Transverse colon (tissue), 4 donors: Measurements from ENCODE around the gene PRPF8. TPM values are rescaled to one million over a fixed set of nuclear protein-coding genes. Genes with fewer than 3 reads are reported as not detected.
A peak's percentile ranks its signal among the peaks of the same experiment; 100 is the strongest.

Experiments used
- DNase-seq: peaks from one replicate; pipeline ENCODE4 v3.0.0-alpha.2; 2019
- H3K27ac ChIP-seq, 4 donors: fragments of 200-600 bp; sonication (generic); 2 replicates each; pipeline ENCODE4 v1.5.1; 2016 to 2018; ENCODE audit warnings: inconsistent platforms in 4 of 4
- H3K27me3 ChIP-seq: fragments of 200-600 bp; sonication (generic); 2 replicates; pipeline ENCODE4 v1.5.1; 2017; ENCODE audit warnings: inconsistent platforms
- H3K36me3 ChIP-seq, 4 donors: fragments of 200-600 bp; sonication (generic); 2 replicates each; pipeline ENCODE4 v1.5.1; 2017 to 2019; ENCODE audit warnings: inconsistent platforms in 4 of 4
- H3K4me1 ChIP-seq, 4 donors: fragments of 200-600 bp; sonication (generic); 2 replicates each; pipeline ENCODE4 v1.5.1; 2017 to 2020; ENCODE audit warnings: inconsistent platforms in 4 of 4
- H3K4me3 ChIP-seq, 4 donors: fragments of 200-600 bp; sonication (generic); 1 replicate in 1 of 4; 2 replicates in 3 of 4; pipeline versions ENCODE4 v1.5.1 to v1.6.1; 2017 to 2019; ENCODE audit warnings: inconsistent platforms in 4 of 4
- H3K9me3 ChIP-seq, 2 donors: fragments of 200-600 bp; sonication (generic); 2 replicates each; pipeline ENCODE4 v1.5.1; 2017 to 2019; ENCODE audit warnings: inconsistent platforms in 2 of 2
- CTCF ChIP-seq, 5 experiments: fragments of 200-600 bp in 3 of 5; fragments of 450-650 bp in 2 of 5; sonication (generic) in 3 of 5; IDR thresholded peaks; 1 replicate in 2 of 5; 2 replicates in 3 of 5; pipeline ENCODE4 v1.5.1; 2016 to 2017; ENCODE audit warnings: antibody characterized with exemption in 5 of 5, inconsistent platforms in 3 of 5, mild to moderate bottlenecking in 2 of 5, moderate library complexity in 1 of 5
- EP300 ChIP-seq: sonication (generic); formaldehyde crosslinking; IDR thresholded peaks from one replicate; pipeline ENCODE4 v1.6.1; 2017; ENCODE audit warnings: antibody characterized with exemption, low read depth
- POLR2A ChIP-seq: fragments of 450-650 bp; IDR thresholded peaks from one replicate; pipeline ENCODE4 v1.6.1; 2016; ENCODE audit warnings: antibody characterized with exemption, mild to moderate bottlenecking, moderate library complexity
- POLR2AphosphoS5 ChIP-seq, 3 donors: sonication (generic); formaldehyde crosslinking; IDR thresholded peaks; one replicate each; pipeline ENCODE4 v1.6.1; 2016; ENCODE audit warnings: antibody characterized with exemption in 3 of 3
- WGBS, 2 donors: methylation state at CpG; one replicate each; pipeline ENCODE4 v1.1.5; 2018; ENCODE audit warnings: low coverage in 1 of 2; 5-methylcytosine and 5-hydroxymethylcytosine counted together
- in situ Hi-C, 4 donors: fragments of 200-750 bp; cut with MboI; loops; one replicate each; pipeline versions ENCODE4 v1.15.0 to v1.15.1; 2017; ENCODE audit warnings: low sequenced_read_pairs in 3 of 4, low pct_ligation_motif_present in 1 of 4, low pct_unique_long_range_greater_than_20kb in 1 of 4
- intact Hi-C: fragments of 100-400 bp; cut with DNase I; formaldehyde crosslinking; loops from one replicate; pipeline ENCODE4 v1.15.1; 2023; ENCODE audit warnings: low total_unique reads
- total RNA-seq, 4 donors: library from RNA; depleted of rRNA; stranded (reverse); fragments of >200 nt; gene quantifications; one replicate each; pipeline ENCODE4 v1.1.0, GENCODE V29; 2016

PRPF8 gene
- total RNA-seq, 4 donors from 2014 or later: 155 to 410 (median 169) TPM

DNA sequence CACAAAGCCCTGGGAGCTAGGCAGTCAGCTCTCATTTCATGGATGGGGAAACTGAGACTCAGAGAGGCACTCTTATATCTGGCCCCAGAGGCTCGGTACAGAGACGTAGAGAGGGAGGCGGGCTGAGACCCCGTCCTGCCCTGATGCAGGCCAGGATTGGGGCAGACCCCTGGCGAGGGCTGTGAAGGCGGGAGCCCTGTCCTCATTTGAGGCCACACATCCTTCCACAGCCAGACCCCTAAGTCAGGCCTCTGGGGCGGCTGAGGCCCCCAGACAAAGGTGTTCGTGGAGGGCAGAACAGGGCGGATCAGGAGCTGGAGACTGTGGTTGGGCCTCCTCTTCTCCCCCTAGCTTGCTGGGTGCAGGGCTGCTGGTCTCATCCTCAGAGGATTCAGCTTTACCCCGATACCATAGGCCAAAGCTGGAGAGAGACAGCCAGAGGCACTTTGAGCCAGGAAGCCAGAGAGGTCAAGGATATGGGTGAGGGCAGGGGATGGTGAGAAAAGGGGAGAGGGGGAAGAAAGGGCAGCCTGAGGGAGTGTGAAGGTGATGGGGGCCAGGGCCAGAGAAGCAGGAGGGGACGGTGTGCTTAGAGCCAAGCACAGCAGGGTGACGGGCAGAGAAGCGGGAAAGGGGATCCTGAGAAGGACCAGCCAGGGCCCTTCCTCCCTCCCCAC, 38.3 kb downstream of the PRPF8 start:
- no peak for TF ChIP-seq CTCF (IDR thresholded peaks at IDR 0.05)
- no peak for TF ChIP-seq POLR2AphosphoS5 (IDR thresholded peaks at IDR 0.05)
- no peak for TF ChIP-seq POLR2A
- no peak for TF ChIP-seq EP300
- peaks cover 0 to 9% (median 1%) of the 10 kb centered on the region in 4 donors for H3K36me3 ChIP-seq
- no peak overlapping the region for H3K4me3 ChIP-seq
- no peaks in the 10 kb centered on the region for H3K9me3 ChIP-seq
- peaks cover 24 to 45% (median 40%) of the 10 kb centered on the region in 4 donors for H3K4me1 ChIP-seq
- no peaks in the 10 kb centered on the region for H3K27me3 ChIP-seq
- no peak for DNase-seq
- in situ Hi-C loops: no loop called here
- H3K27ac ChIP-seq: peak overlapping the region in 3 of 4 donors; percentile 18 to 99 (median 60)
- intact Hi-C loops: loop anchor here (5.0 kb wide), 1 partner anchor 74 kb away; no protein-coding TSS in a partner anchor
- WGBS, 2 donors: 91% methylated on average over 13 of the region's 13 CpGs; no CpG with 5 or more reads in 1 of the 2 donors

GRCh38 chr17:1645207-1646171, 39.2 kb downstream of the PRPF8 start, which contains the start of gene SCARF1:
TSS of gene SCARF1 (minus strand) at chr17:1645732. CDS start at chr17:1645697, 35 bp downstream.
- WGBS, 2 donors: 74 to 100% methylated on average over 1 to 22 of the region's 25 CpGs
- Histone ChIP-seq H3K27ac (peak within 1 kb of the TSS; percentile 18 to 76 (median 50)), H3K4me3 (peak within 1 kb of the TSS in 2 of 4 donors; percentile 10 to 16), H3K9me3 (no peaks in the 10 kb centered on the region), H3K4me1 (peaks cover 17 to 38% (median 32%) of the 10 kb centered on the region in 4 donors), H3K27me3 (no peaks in the 10 kb centered on the region), H3K36me3 (peaks cover 0 to under 1% (median 0%) of the 10 kb centered on the region in 4 donors)
- TF ChIP-seq POLR2AphosphoS5 (IDR thresholded peaks at IDR 0.05): peak in 2 of 3 donors; percentile 26 to 53
- TF ChIP-seq EP300: no peak
- in situ Hi-C loops (no loop called here), intact Hi-C loops (loop anchor here (5.0 kb wide), 1 partner anchor 73 kb away; no protein-coding TSS in a partner anchor)
- DNase-seq: no peak

- in situ Hi-C loops: no loop called here
- DNase-seq: no peak
- H3K4me1 ChIP-seq: peaks cover 13 to 29% (median 24%) of the 10 kb centered on the region in 4 donors
- peak overlapping the region in 2 of 4 donors; percentile 10 to 50 for H3K4me3 ChIP-seq
- H3K27ac ChIP-seq: peak overlapping the region; percentile 49 to 79 (median 68)
- WGBS, 2 donors: 69 to 74% methylated on average over 3 to 15 of the region's 15 CpGs
- no peaks in the 10 kb centered on the region for H3K9me3 ChIP-seq
- H3K36me3 ChIP-seq: no peaks in the 10 kb centered on the region
- TF ChIP-seq EP300 (no peak), CTCF (IDR thresholded peaks at IDR 0.05) (no peak), POLR2A (no peak), POLR2AphosphoS5 (IDR thresholded peaks at IDR 0.05) (no peak)
- intact Hi-C loops: loop anchor here (5.0 kb wide), 1 partner anchor 72 kb away; no protein-coding TSS in a partner anchor
- H3K27me3 ChIP-seq: no peaks in the 10 kb centered on the region
These were observed 40.0 kb downstream of the PRPF8 start for GRCh38 chr17:1644493-1645206.

DNA sequence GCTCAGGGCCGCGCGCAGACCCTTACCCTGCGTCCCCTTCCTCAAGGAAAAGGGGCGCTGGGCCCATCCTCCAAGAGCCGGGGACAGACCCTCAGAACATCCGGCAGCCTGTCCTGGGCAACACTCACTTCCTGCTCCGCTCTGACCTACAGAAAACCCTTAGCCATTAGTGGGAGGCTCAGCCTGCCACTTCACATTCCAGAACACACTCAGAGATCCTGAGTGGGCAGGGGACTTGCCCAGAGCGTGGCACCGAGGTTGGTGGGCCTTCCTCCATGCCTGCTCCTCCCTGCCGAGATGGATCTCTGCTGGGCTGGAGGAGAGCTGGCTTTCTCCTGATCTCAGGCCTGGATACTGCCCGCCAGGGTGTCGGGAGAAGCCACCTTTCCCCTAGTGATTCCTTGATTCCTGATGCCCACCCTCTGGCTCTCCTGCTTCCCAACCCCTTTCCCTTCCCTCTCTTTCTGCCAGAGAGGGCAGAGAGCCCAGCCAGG, 40.6 kb downstream of the PRPF8 start:
- intact Hi-C loops (no loop called here), in situ Hi-C loops (no loop called here)
- TF ChIP-seq CTCF (IDR thresholded peaks at IDR 0.05) (no peak), POLR2A (no peak)
- H3K27ac ChIP-seq: peak overlapping the region; percentile 49 to 79 (median 64)
- H3K9me3 ChIP-seq: no peaks in the 10 kb centered on the region
- WGBS, 2 donors: 22% methylated on average over 9 of the region's 13 CpGs; no CpG with 5 or more reads in 1 of the 2 donors
- H3K27me3 ChIP-seq: no peaks in the 10 kb centered on the region
- H3K4me3 ChIP-seq: peak overlapping the region in 3 of 4 donors; percentile 19 to 50 (median 49)
- peaks cover 13 to 29% (median 24%) of the 10 kb centered on the region in 4 donors for H3K4me1 ChIP-seq
- H3K36me3 ChIP-seq: no peaks in the 10 kb centered on the region
- no peak for DNase-seq
